HL-60 (cell line): Measurements from ENCODE around the gene COPZ2.

ENCODE experiments used
- POLR2AphosphoS5 ChIP-seq: IDR thresholded peaks from 2 replicates; pipeline ENCODE4 v1.6.1; 2012; ENCODE audit warnings: low read depth
- SPI1 ChIP-seq: IDR thresholded peaks from 2 replicates; pipeline ENCODE4 v1.6.1; 2012; ENCODE audit warnings: low read depth, mild to moderate bottlenecking, borderline replicate concordance
- TF ChIP-seq, protein P1 (sequence below): IDR thresholded peaks from one replicate; pipeline ENCODE4 v1.5.1; 2011; ENCODE audit warnings: low read length, control low read depth, inconsistent platforms; ENCODE audit not compliant: insufficient read depth

GRCh38 chr17:48030531-48030930 is 7.1 kb downstream of the COPZ2 start:
- TF ChIP-seq, protein P1, sequence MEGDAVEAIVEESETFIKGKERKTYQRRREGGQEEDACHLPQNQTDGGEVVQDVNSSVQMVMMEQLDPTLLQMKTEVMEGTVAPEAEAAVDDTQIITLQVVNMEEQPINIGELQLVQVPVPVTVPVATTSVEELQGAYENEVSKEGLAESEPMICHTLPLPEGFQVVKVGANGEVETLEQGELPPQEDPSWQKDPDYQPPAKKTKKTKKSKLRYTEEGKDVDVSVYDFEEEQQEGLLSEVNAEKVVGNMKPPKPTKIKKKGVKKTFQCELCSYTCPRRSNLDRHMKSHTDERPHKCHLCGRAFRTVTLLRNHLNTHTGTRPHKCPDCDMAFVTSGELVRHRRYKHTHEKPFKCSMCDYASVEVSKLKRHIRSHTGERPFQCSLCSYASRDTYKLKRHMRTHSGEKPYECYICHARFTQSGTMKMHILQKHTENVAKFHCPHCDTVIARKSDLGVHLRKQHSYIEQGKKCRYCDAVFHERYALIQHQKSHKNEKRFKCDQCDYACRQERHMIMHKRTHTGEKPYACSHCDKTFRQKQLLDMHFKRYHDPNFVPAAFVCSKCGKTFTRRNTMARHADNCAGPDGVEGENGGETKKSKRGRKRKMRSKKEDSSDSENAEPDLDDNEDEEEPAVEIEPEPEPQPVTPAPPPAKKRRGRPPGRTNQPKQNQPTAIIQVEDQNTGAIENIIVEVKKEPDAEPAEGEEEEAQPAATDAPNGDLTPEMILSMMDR, result no peak
- TF ChIP-seq POLR2AphosphoS5 (no peak), SPI1 (no peak)
